Measurements from ENCODE around the gene RAB31.
"Not testable (repeated sequence)": the region's sequence is repeated elsewhere in the genome, so short reads cannot be mapped to it uniquely, and the experiment has no call there.

RAB31 gene

GRCh38 chr18:9708057-9708433 lies at the start of gene RAB31:
Gene RAB31, plus strand, starts transcription at chr18:9708301. Its CDS starts 105 bp downstream, at chr18:9708406.
- no peak for DNase-seq (ENCODE audit: low read depth in 3 of 3)

- DNase-seq (ENCODE audit: low read depth in 3 of 3), result no peak
These were observed 48.4 kb upstream of the RAB31 start for GRCh38 chr18:9659499-9660375.

GRCh38 chr18:9661564-9661963 lies 46.5 kb upstream of the RAB31 start:
- no peak for DNase-seq (ENCODE audit: low read depth in 3 of 3)

- no peak for DNase-seq (ENCODE audit: low read depth in 3 of 3)
These were observed 44.7 kb upstream of the RAB31 start for GRCh38 chr18:9663377-9663776.

- DNase-seq (ENCODE audit: low read depth in 3 of 3), result no peak
These were observed 42.8 kb upstream of the RAB31 start for GRCh38 chr18:9665314-9665713.

- no peak for DNase-seq (ENCODE audit: low read depth in 3 of 3)
These were observed 41.6 kb upstream of the RAB31 start for GRCh38 chr18:9666548-9666947.

GRCh38 chr18:9669016-9669415 lies 39.1 kb upstream of the RAB31 start:
- DNase-seq (ENCODE audit: low read depth in 3 of 3), result no peak

GRCh38 chr18:9671214-9671613 lies 36.9 kb upstream of the RAB31 start:
- no peak for DNase-seq (ENCODE audit: low read depth in 3 of 3)

GRCh38 chr18:9673296-9674251 lies 34.5 kb upstream of the RAB31 start:
- DNase-seq (ENCODE audit: low read depth in 3 of 3), result peak in 2 of 3 donors; percentile 7 to 12

- not testable (repeated sequence) for DNase-seq (ENCODE audit: low read depth in 3 of 3)
These were observed 29.9 kb upstream of the RAB31 start for GRCh38 chr18:9678216-9678615.

GRCh38 chr18:9679125-9679524 lies 29.0 kb upstream of the RAB31 start:
- no peak for DNase-seq (ENCODE audit: low read depth in 3 of 3)

- DNase-seq (ENCODE audit: low read depth in 3 of 3), result no peak
These were observed 26.9 kb upstream of the RAB31 start for GRCh38 chr18:9681217-9681616.

- DNase-seq (ENCODE audit: low read depth in 3 of 3), result no peak
These were observed 25.5 kb upstream of the RAB31 start for GRCh38 chr18:9682572-9682971.

- no peak for DNase-seq (ENCODE audit: low read depth in 3 of 3)
These were observed 24.4 kb upstream of the RAB31 start for GRCh38 chr18:9683418-9684396.

GRCh38 chr18:9684881-9685614 lies 23.1 kb upstream of the RAB31 start:
- no peak for DNase-seq (ENCODE audit: low read depth in 3 of 3)

- no peak for DNase-seq (ENCODE audit: low read depth in 3 of 3)
These were observed 22.5 kb upstream of the RAB31 start for GRCh38 chr18:9685615-9685890.

GRCh38 chr18:9688036-9688741 lies 19.9 kb upstream of the RAB31 start:
- no peak for DNase-seq (ENCODE audit: low read depth in 3 of 3)

- DNase-seq (ENCODE audit: low read depth in 3 of 3), result no peak
These were observed 18.8 kb upstream of the RAB31 start for GRCh38 chr18:9689253-9689652.

- no peak for DNase-seq (ENCODE audit: low read depth in 3 of 3)
These were observed 17.5 kb upstream of the RAB31 start for GRCh38 chr18:9690418-9691188.

All from stimulated activated CD4-positive, alpha-beta T cell treated with anti-CD3 and anti-CD28 coated beads, TNF-alpha, amount 100 ng/mL, for 48 hours (primary cell).